Measurements from ENCODE around the gene ACTR1A.
"Not testable (repeated sequence)": the region's sequence is repeated elsewhere in the genome, so short reads cannot be mapped to it uniquely, and the experiment has no call there.

ACTR1A gene

GRCh38 chr10:102514487-102515311, 12.2 kb upstream of the ACTR1A start:
- no peak for DNase-seq

GRCh38 chr10:102511583-102512274, 9.2 kb upstream of the ACTR1A start:
- no peak for DNase-seq

GRCh38 chr10:102509387-102509786, 6.9 kb upstream of the ACTR1A start:
- DNase-seq = no peak

- DNase-seq = no peak
Measured at GRCh38 chr10:102508506-102508905, 6.0 kb upstream of the ACTR1A start.

- no peak for DNase-seq
Measured at GRCh38 chr10:102507521-102507920, 5.0 kb upstream of the ACTR1A start.

- DNase-seq = peak; percentile 19 to 26
Measured at GRCh38 chr10:102505462-102506115, 3.1 kb upstream of the ACTR1A start.

GRCh38 chr10:102504976-102505300, 2.4 kb upstream of the ACTR1A start:
- DNase-seq = no peak

- DNase-seq = no peak
Measured at GRCh38 chr10:102504179-102504975, 1.9 kb upstream of the ACTR1A start.

GRCh38 chr10:102503264-102504178, 1.0 kb upstream of the ACTR1A start, which contains the start of gene SUFU:
TSS of gene SUFU (plus strand) at chr10:102503972. CDS start at chr10:102504153, 181 bp downstream.
- peak; percentile 91 for DNase-seq

GRCh38 chr10:102502029-102502336, 529 bp downstream of the ACTR1A start:
- DNase-seq = peak; percentile 77 to 95

- no peak for DNase-seq
Measured at GRCh38 chr10:102501201-102502028, 1.1 kb downstream of the ACTR1A start.

- not testable (repeated sequence) for DNase-seq
Measured at GRCh38 chr10:102500686-102501085, 1.8 kb downstream of the ACTR1A start.

GRCh38 chr10:102499356-102499755, 3.2 kb downstream of the ACTR1A start:
- DNase-seq = no peak

GRCh38 chr10:102497545-102497944, 5.0 kb downstream of the ACTR1A start:
- DNase-seq = no peak

- DNase-seq = no peak
Measured at GRCh38 chr10:102493771-102494170, 8.7 kb downstream of the ACTR1A start.

GRCh38 chr10:102492983-102493382, 9.5 kb downstream of the ACTR1A start:
- no peak for DNase-seq

- no peak for DNase-seq
Measured at GRCh38 chr10:102492344-102492939, 10.1 kb downstream of the ACTR1A start.

- DNase-seq = no peak
Measured at GRCh38 chr10:102491136-102491535, 11.4 kb downstream of the ACTR1A start.

GRCh38 chr10:102485093-102485784, 17.3 kb downstream of the ACTR1A start:
- DNase-seq = no peak

GRCh38 chr10:102484021-102484420, 18.5 kb downstream of the ACTR1A start:
- DNase-seq = no peak
